H1 (cell line): ENCODE results near the gene POM121L12. TPM values are rescaled to one million over a fixed set of nuclear protein-coding genes. Genes with fewer than 3 reads are reported as not detected.

Experiments used
- CTCF ChIA-PET: fragments of 300-600 bp; sonication (Branson Sonifier 250); formaldehyde crosslinking; loops from one replicate; lab custom pipeline; 2021; ENCODE audit not compliant: partially characterized antibody; lab: Charles Lee
- POLR2A ChIA-PET: fragments of 300-600 bp; sonication (Branson Sonifier 250); formaldehyde crosslinking; loops from one replicate; lab custom pipeline; 2021; ENCODE audit warnings: inconsistent platforms; ENCODE audit not compliant: partially characterized antibody; lab: Charles Lee
- DNase-seq, 2 experiments: peaks; one replicate each; pipeline versions ENCODE4 v3.0.0 to v3.0.0-alpha.2; 2010 to 2022; ENCODE audit warnings: low spot score in 2 of 2, low read depth in 1 of 2, mixed read lengths in 1 of 2
- FAIRE-seq: peaks from 2 replicates; lab custom pipeline; 2011; peaks lifted over from hg19 to GRCh38; lab: Jason Lieb, UNC
- H2AFZ ChIP-seq: 2 replicates; pipeline ENCODE4 v1.8.1; 2012; ENCODE audit warnings: low read length, inconsistent platforms
- H2AK5ac ChIP-seq: 2 replicates; pipeline ENCODE4 v1.6.1; 2013; ENCODE audit warnings: low read depth, low read length
- H2BK120ac ChIP-seq: replicated peaks from 2 replicates; pipeline ENCODE3; 2013; ENCODE audit warnings: low read depth, low read length, inconsistent platforms
- H2BK12ac ChIP-seq: 2 replicates; pipeline ENCODE4 v1.6.1; 2013; ENCODE audit warnings: low read depth, low read length
- H2BK15ac ChIP-seq: 2 replicates; pipeline ENCODE4 v1.6.1; 2013; ENCODE audit warnings: low read length
- H2BK20ac ChIP-seq: 2 replicates; pipeline ENCODE4 v1.6.1; 2013; ENCODE audit warnings: low read length
- H2BK5ac ChIP-seq: 2 replicates; pipeline ENCODE4 v1.6.1; 2013; ENCODE audit warnings: low read depth, low read length
- H3K14ac ChIP-seq: 2 replicates; pipeline ENCODE4 v1.6.1; 2013; ENCODE audit warnings: inconsistent platforms; ENCODE audit not compliant: insufficient read length
- H3K18ac ChIP-seq: 2 replicates; pipeline ENCODE4 v1.6.1; 2013; ENCODE audit warnings: low read length; ENCODE audit errors: extremely low read depth
- H3K23ac ChIP-seq: 2 replicates; pipeline ENCODE4 v1.6.1; 2013; ENCODE audit warnings: inconsistent platforms; ENCODE audit not compliant: insufficient read length
- H3K23me2 ChIP-seq: 2 replicates; pipeline ENCODE4 v1.6.1; 2013; ENCODE audit warnings: low read depth, low read length
- H3K27ac ChIP-seq: 2 replicates; pipeline ENCODE4 v1.6.1; 2011; ENCODE audit warnings: low read depth, low read length, inconsistent platforms
- H3K27me3 ChIP-seq, 4 experiments: replicated peaks in 1 of 4; 1 replicate in 1 of 4; 2 replicates in 3 of 4; pipeline versions ENCODE4 v1.6.1 to v1.8.1; 2011 to 2013; ENCODE audit warnings: low read length in 3 of 4, mild to moderate bottlenecking in 3 of 4, inconsistent platforms in 2 of 4, mixed read lengths in 2 of 4, moderate library complexity in 1 of 4; ENCODE audit not compliant: control insufficient read depth in 3 of 4, insufficient read depth in 3 of 4; ENCODE audit errors: extremely low read depth in 1 of 4
- H3K36me3 ChIP-seq, 4 experiments: 2 replicates each; pipeline versions ENCODE4 v1.6.1 to v1.8.1; 2011 to 2013; ENCODE audit warnings: mild to moderate bottlenecking in 4 of 4, low read length in 3 of 4, moderate library complexity in 2 of 4, control low read depth in 1 of 4, inconsistent platforms in 1 of 4; ENCODE audit not compliant: insufficient read depth in 4 of 4, control insufficient read depth in 2 of 4
- H3K4ac ChIP-seq: replicated peaks from 2 replicates; pipeline ENCODE3; 2013; ENCODE audit warnings: low read length, low read depth, mixed read lengths, inconsistent platforms; ENCODE audit not compliant: insufficient read length
- H3K4me1 ChIP-seq, 4 experiments: replicated peaks in 1 of 4; 1 replicate in 1 of 4; 2 replicates in 3 of 4; pipeline versions ENCODE4 v1.6.1 to v1.8.1; 2011 to 2013; ENCODE audit warnings: low read length in 3 of 4, inconsistent platforms in 2 of 4, mixed read lengths in 1 of 4; ENCODE audit not compliant: insufficient read depth in 4 of 4, control insufficient read depth in 3 of 4
- H3K4me2 ChIP-seq, 2 experiments: 2 replicates each; pipeline versions ENCODE4 v1.6.1 to v1.8.1; 2011 to 2013; ENCODE audit warnings: low read depth in 2 of 2, low read length in 2 of 2, control low read depth in 1 of 2, inconsistent platforms in 1 of 2, mild to moderate bottlenecking in 1 of 2; ENCODE audit not compliant: insufficient read depth in 1 of 2
- H3K4me3 ChIP-seq, 4 experiments: fragments of 200-600, 300-600 bp in 1 of 4; sonication (generic), shearing (Covaris generic), sonication (Bioruptor Twin) in 1 of 4; 2 replicates each; pipeline versions ENCODE4 v1.5.1 to v1.8.1; 2011 to 2016; ENCODE audit warnings: low read length in 4 of 4, low read depth in 3 of 4, control low read depth in 2 of 4, inconsistent platforms in 2 of 4, mild to moderate bottlenecking in 2 of 4, mixed read lengths in 1 of 4, moderate library complexity in 1 of 4; ENCODE audit not compliant: insufficient read depth in 2 of 4; ENCODE audit errors: extremely low read depth in 1 of 4
- H3K56ac ChIP-seq: replicated peaks from 2 replicates; pipeline ENCODE3; 2013; ENCODE audit warnings: low read depth, mild to moderate bottlenecking, mixed read lengths, low read length, inconsistent platforms; ENCODE audit not compliant: insufficient read length
- H3K79me1 ChIP-seq: 2 replicates; pipeline ENCODE4 v1.6.1; 2013; ENCODE audit warnings: low read depth, low read length, control low read depth
- H3K79me2 ChIP-seq, 2 experiments: 2 replicates each; pipeline versions ENCODE4 v1.6.1 to v1.8.1; 2012 to 2013; ENCODE audit warnings: low read length in 2 of 2, mild to moderate bottlenecking in 2 of 2, inconsistent platforms in 1 of 2; ENCODE audit not compliant: insufficient read depth in 2 of 2, control insufficient read depth in 1 of 2
- H3K9ac ChIP-seq, 4 experiments: replicated peaks in 1 of 4; 1 replicate in 1 of 4; 2 replicates in 3 of 4; pipeline versions ENCODE4 v1.6.1 to v1.8.1; 2011 to 2013; ENCODE audit warnings: low read depth in 3 of 4, low read length in 3 of 4, control low read depth in 2 of 4, mild to moderate bottlenecking in 2 of 4, moderate library complexity in 2 of 4, inconsistent platforms in 1 of 4; ENCODE audit errors: extremely low read depth in 1 of 4
- H3K9me3 ChIP-seq, 2 experiments: 2 replicates each; pipeline versions ENCODE4 v1.6.1 to v1.8.1; 2012 to 2013; ENCODE audit warnings: mild to moderate bottlenecking in 2 of 2, moderate library complexity in 2 of 2, control low read depth in 1 of 2, inconsistent platforms in 1 of 2, low read depth in 1 of 2, low read length in 1 of 2, mixed read lengths in 1 of 2; ENCODE audit not compliant: insufficient read depth in 2 of 2
- H4K20me1 ChIP-seq, 2 experiments: replicated peaks in 1 of 2; 2 replicates each; pipeline versions ENCODE3 to v1.8.1; 2011 to 2013; ENCODE audit warnings: inconsistent platforms in 2 of 2, low read length in 2 of 2, mild to moderate bottlenecking in 1 of 2; ENCODE audit not compliant: insufficient read depth in 2 of 2, control insufficient read depth in 1 of 2
- H4K5ac ChIP-seq: 2 replicates; pipeline ENCODE4 v1.6.1; 2013; ENCODE audit warnings: low read length, low read depth, mixed read lengths, inconsistent platforms; ENCODE audit not compliant: insufficient read length
- H4K8ac ChIP-seq: 2 replicates; pipeline ENCODE4 v1.8.0; 2013; ENCODE audit warnings: mild to moderate bottlenecking, moderate library complexity, low read length, inconsistent platforms; ENCODE audit not compliant: insufficient read depth; ENCODE audit errors: extremely low read depth
- H4K91ac ChIP-seq: replicated peaks from 2 replicates; pipeline ENCODE3; 2013; ENCODE audit warnings: low read length, mixed read lengths, inconsistent platforms; ENCODE audit not compliant: insufficient read length
- BACH1 ChIP-seq: IDR thresholded peaks from 2 replicates; pipeline ENCODE4 v1.6.1; 2012; ENCODE audit warnings: low read length, improper control_type of control experiment
- EP300 ChIP-seq, 2 experiments: IDR thresholded peaks; 1 replicate in 1 of 2; 2 replicates in 1 of 2; pipeline ENCODE4 v1.6.1; 2011 to 2012; ENCODE audit warnings: low read depth in 2 of 2, low read length in 2 of 2, mild to moderate bottlenecking in 2 of 2, borderline replicate concordance in 1 of 2, inconsistent platforms in 1 of 2, moderate library complexity in 1 of 2
- HDAC2 ChIP-seq, 2 experiments: fragments of 300-600 bp in 1 of 2; sonication (generic) in 1 of 2; IDR thresholded peaks; 2 replicates each; pipeline ENCODE4 v1.6.1; 2011 to 2012; ENCODE audit warnings: low read depth in 2 of 2, low read length in 2 of 2, mild to moderate bottlenecking in 2 of 2, moderate library complexity in 2 of 2, borderline replicate concordance in 1 of 2, inconsistent platforms in 1 of 2
- RNF2 ChIP-seq: fragments of 200-900, 300-1000 bp; sonication (generic); IDR thresholded peaks from 2 replicates; pipeline ENCODE4 v1.7.1; 2016; ENCODE audit warnings: borderline replicate concordance, low read depth, mild to moderate bottlenecking, antibody characterized with exemption, low read length; ENCODE audit not compliant: poor library complexity, severe bottlenecking; ENCODE audit errors: missing control alignments
- SIN3A ChIP-seq, 2 experiments: IDR thresholded peaks in 1 of 2; conservative IDR thresholded peaks in 1 of 2; 2 replicates each; pipeline ENCODE4 v1.6.1; 2011 to 2012; ENCODE audit warnings: low read length in 2 of 2, improper control_type of control experiment in 1 of 2, low read depth in 1 of 2, mild to moderate bottlenecking in 1 of 2
- WGBS, 2 experiments: shearing (Covaris generic) in 1 of 2; methylation state at CpG; one replicate each; pipeline versions ENCODE4 v1.1.6 to v1.1.7; 2013 to 2015; ENCODE audit warnings: low lambda C conversion rate in 2 of 2, mixed read lengths in 2 of 2, inconsistent platforms in 1 of 2, low coverage in 1 of 2, missing lambda C conversion rate in 1 of 2; ENCODE audit not compliant: insufficient replicate concordance in 2 of 2, insufficient coverage in 1 of 2, insufficient read length in 1 of 2; ENCODE audit errors: extremely low coverage in 1 of 2, missing lambda C conversion rate in 1 of 2; 5-methylcytosine and 5-hydroxymethylcytosine counted together
- polyA plus RNA-seq, 7 experiments: library from polyadenylated mRNA; depleted of rRNA in 3 of 7; stranded (reverse) in 5 of 7; unstranded in 2 of 7; fragments of >200 nt in 5 of 7; fragments of 200-250 nt in 2 of 7; gene quantifications; 1 replicate in 5 of 7; 2 replicates in 1 of 7; 4 replicates in 1 of 7; pipeline versions ENCODE4 v1.2.1 to v1.2.3, GENCODE V29; 2011 to 2013; ENCODE audit warnings: missing spikeins in 2 of 7, mixed read lengths in 2 of 7
- total RNA-seq: library from RNA; stranded (reverse); fragmentation: NEBNext Ultra II Directional; extraction: Animal tissue kit (Norgen Biotek cat#: 25700); gene quantifications from 2 replicates; pipeline ENCODE4 v1.2.1, GENCODE V29; 2021

The POM121L12 gene
- total and polyA plus RNA-seq, 2 of the 8 experiments (the other 6 are each of a cell fraction or from before 2014, with no cell fraction given) = not detected

DNA sequence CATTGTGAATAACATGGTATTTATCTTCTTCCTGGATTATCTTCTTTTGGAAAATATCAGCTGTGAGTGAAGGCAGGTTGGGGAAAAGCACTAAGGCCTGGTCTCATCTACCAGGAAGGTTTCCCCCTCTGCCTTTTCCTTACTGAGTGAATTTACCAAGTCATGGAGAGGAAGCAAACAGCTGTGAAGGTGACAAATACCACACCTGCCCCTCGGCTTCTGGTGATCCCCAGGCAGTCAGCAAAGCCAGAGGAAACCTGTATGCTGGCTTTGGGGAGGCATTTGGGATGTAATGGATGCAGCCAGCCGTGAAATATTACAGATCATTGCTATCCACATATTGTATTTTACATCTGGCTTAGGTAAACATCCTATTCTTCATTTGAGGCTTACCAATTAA, 24.2 kb downstream of the POM121L12 start:
- no peak for FAIRE-seq
- no peak overlapping the region for H4K8ac ChIP-seq
- no peak for DNase-seq
- no peak overlapping the region for H3K9ac ChIP-seq
- no peaks in the 10 kb centered on the region for H3K36me3 ChIP-seq
- H4K5ac ChIP-seq = no peak overlapping the region
- no peaks in the 10 kb centered on the region for H3K9me3 ChIP-seq
- no peak overlapping the region for H2AFZ ChIP-seq
- no peaks in the 10 kb centered on the region for H3K79me2 ChIP-seq
- H3K4me2 ChIP-seq = no peak overlapping the region
- no peak for TF ChIP-seq BACH1
- no peak for TF ChIP-seq HDAC2 (IDR thresholded peaks at IDR 0.05; ENCODE audit: borderline replicate concordance in 1 of 2, low read depth in 2 of 2, low read length in 2 of 2)
- no peak for TF ChIP-seq EP300 (IDR thresholded peaks at IDR 0.05; ENCODE audit: borderline replicate concordance in 1 of 2, low read depth in 2 of 2, low read length in 2 of 2)
- no peak for TF ChIP-seq RNF2
- no peak for TF ChIP-seq SIN3A (conservative IDR thresholded peaks at IDR 0.05 in 1 of 2, IDR thresholded peaks at IDR 0.05 in 1 of 2; ENCODE audit: low read depth in 1 of 2, low read length in 2 of 2)
- H3K23me2 ChIP-seq = peaks cover 2% of the 10 kb centered on the region; the same call in 1 of the 2 replicates
- no peak overlapping the region for H3K56ac ChIP-seq
- no peak overlapping the region for H2BK5ac ChIP-seq
- no peak overlapping the region for H3K4ac ChIP-seq
- POLR2A ChIA-PET = interaction anchor here (0.6 kb wide), 1 partner anchor 16 kb away, joined by 3 read pairs; no protein-coding TSS in a partner anchor
- no peak overlapping the region for H3K18ac ChIP-seq
- no peak overlapping the region for H3K23ac ChIP-seq
- peaks cover 0 to 1% (median 0%) of the 10 kb centered on the region in 4 experiments; a peak in 1 of 7 replicates for H3K27me3 ChIP-seq
- no peak overlapping the region for H2AK5ac ChIP-seq
- no peak overlapping the region for H2BK12ac ChIP-seq
- no peak overlapping the region for H2BK120ac ChIP-seq
- H3K4me3 ChIP-seq = no peak overlapping the region
- H2BK15ac ChIP-seq = no peak overlapping the region
- no peaks in the 10 kb centered on the region for H4K20me1 ChIP-seq
- no peak overlapping the region for H3K14ac ChIP-seq
- CTCF ChIA-PET = interaction anchor here (0.8 kb wide), 1 partner anchor 201 kb away, joined by 3 read pairs; no protein-coding TSS in a partner anchor
- H2BK20ac ChIP-seq = no peak overlapping the region
- H3K4me1 ChIP-seq = no peaks in the 10 kb centered on the region
- H4K91ac ChIP-seq = no peak overlapping the region
- WGBS, 2 experiments = 92% methylated on average over 2 of the region's 2 CpGs; no CpG with 5 or more reads in 1 of the 2 experiments
- no peak overlapping the region for H3K27ac ChIP-seq
- no peaks in the 10 kb centered on the region for H3K79me1 ChIP-seq
